ENCODE results near the gene VILL. TPM values are rescaled to one million over a fixed set of nuclear protein-coding genes. Genes with fewer than 3 reads are reported as not detected.
"Not testable (repeated sequence)": the region's sequence is repeated elsewhere in the genome, so short reads cannot be mapped to it uniquely, and the experiment has no call there.

The VILL gene
- total RNA-seq, 1 experiment from 2014 or later: 3.5 TPM

- DNase-seq (ENCODE audit: low read depth): no peak
These were observed 3.9 kb upstream of the VILL start for GRCh38 chr3:37986479-37987314.

GRCh38 chr3:37987315-37987697 is 3.3 kb upstream of the VILL start:
- DNase-seq (ENCODE audit: low read depth): no peak

- DNase-seq (ENCODE audit: low read depth): peak; percentile 10
These were observed 2.8 kb upstream of the VILL start for GRCh38 chr3:37987751-37988179.

DNA sequence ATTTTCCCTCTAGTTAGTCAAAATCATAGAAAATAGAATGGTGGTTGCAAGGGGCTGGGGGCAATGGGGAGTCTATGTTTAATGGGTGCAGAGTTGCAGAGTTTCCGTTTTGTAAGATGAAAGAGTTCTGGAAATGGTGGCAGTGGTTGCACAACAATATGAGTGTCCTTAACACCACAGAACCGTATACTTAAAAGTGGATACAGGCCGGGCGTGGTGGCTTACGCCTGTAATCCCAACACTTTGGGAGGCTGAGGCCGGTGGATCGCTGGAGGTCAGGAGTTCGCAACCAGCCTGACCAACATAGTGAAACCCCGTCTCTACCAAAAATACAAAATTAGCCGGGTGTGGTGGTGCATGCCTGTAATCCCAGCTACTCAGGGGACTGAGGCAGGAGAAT is 2.2 kb upstream of the VILL start:
- DNase-seq (ENCODE audit: low read depth): not testable (repeated sequence)

- DNase-seq (ENCODE audit: low read depth): no peak
These were observed 1.6 kb upstream of the VILL start for GRCh38 chr3:37988931-37989525.

DNA sequence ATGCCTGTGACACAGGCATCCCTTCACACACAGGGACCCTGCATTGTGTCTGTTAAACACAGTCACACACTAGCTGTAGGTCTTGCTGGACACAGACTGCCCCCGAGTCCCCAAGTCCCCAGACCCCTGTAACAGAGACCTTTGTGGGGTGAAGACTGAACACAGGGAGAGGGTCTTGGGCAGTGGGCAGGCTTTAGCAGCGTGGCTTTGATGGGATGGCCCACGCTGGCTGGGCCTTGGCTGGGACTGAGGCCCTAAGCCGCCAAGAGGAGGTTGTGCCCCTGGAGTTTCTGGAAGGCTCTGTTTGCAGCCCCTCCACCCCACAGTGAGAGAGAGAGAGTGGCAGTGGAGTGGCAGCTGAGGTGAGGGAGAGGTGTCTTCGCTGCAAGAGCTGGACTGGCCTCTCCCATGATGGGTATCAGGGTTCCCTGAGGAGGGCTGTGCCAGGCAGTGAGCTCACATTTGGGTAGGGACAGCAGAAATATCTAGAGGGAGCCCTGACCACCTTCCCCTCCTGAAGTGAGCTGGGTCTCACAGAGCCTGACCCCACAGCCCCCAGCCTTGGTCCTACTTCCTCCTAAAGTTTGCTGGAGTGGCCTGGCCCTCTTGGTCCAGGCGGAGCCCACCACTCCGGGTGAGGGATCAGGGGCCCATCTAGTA is 635 bp upstream of the VILL start:
- no peak for DNase-seq (ENCODE audit: low read depth)

DNA sequence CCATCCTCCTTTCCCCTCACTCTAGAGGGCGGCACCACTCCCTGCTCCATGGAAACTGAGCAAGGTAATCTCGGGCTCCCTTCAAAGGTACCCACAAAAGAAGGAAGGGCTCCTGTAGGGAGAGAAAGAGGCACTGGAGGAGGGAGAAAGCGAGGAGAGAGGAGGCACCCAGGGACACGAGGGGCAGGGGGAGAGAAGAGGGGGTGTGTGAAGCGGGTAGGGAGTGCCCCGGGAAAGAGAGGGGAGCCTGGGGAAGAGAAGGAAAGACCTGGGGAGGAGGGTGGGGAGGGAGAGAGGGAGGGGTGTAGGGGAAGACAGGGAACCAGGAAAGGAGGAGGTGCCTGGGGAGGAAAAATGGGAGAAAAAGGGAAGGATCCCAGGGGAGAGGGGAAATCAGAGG is 523 bp downstream of the VILL start:
- no peak for DNase-seq (ENCODE audit: low read depth)

GRCh38 chr3:37991823-37992222 is 1.2 kb downstream of the VILL start:
- no peak for DNase-seq (ENCODE audit: low read depth)

DNA sequence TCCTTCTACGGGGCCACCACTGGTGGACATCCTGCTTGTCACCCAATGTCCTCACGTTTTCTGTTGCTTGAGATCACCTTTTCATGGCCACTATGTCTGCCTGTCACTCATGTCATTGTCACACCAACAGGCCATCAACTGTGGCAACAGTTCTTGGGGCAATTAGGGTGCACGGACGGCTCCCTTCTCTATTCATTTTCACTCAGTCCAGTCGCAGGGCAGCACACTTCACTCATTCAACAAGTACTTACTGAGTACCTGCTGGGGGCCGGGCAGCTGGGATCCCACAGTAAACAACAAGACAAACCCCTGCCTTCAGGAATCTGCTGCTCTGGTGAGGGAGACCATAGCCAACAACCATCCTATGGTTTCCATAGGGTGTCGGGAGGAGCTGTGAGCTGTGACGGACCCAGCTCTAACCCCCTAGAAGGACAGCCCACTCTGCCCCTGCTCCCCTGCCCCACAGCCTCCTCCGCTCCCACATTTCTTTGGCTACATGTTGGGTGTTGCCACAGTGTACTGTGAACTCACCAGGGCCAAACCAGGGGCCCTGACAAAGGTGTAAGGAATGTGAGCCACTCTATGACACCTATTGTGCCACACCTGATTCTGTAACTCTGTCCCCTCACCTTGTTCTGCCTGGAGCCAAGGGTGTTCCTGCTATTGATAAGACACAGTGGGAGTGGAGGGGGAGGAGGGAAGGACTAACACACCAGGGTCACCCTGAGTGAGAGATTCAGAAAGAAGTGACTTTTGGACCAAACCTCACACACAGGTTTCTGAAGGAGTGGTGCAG is 1.9 kb downstream of the VILL start:
- DNase-seq (ENCODE audit: low read depth): no peak

DNA sequence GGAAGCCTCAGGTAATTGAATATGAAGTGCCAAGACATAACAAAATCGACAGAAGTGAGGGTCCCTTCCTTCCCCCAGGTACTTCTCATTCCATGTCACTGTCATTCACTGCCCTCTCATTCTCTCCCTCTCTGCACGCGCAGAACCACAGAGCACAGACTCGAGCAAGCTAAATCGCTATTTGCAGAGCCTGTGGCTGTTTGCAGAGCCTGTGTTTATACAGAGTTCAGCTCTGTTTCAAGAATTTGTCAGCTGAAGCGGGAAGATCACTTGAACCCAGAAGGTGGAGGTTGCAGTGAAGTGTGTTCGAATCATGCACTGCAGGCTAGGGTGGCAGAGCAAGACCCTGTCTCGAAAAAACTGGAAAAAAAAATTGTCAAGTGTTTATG is 2.5 kb downstream of the VILL start:
- DNase-seq (ENCODE audit: low read depth): no peak

DNA sequence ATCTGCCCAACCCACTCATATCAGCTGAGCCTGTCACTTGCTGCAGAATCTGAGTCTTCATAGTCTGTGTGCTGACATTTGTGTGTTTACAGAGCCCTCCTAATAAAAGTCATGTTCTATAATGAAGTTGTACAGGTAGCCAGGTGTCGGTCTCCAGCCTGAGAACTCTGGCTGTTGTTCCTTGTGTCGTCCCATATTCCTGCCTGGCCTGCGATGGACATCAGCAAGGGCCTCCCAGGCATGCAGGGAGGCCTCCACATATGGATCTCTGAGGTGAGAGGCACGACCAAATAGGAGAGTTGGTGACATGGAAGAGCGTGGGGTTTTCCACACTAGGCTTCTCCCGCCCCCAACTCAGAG is 2.9 kb downstream of the VILL start:
- no peak for DNase-seq (ENCODE audit: low read depth)

DNA sequence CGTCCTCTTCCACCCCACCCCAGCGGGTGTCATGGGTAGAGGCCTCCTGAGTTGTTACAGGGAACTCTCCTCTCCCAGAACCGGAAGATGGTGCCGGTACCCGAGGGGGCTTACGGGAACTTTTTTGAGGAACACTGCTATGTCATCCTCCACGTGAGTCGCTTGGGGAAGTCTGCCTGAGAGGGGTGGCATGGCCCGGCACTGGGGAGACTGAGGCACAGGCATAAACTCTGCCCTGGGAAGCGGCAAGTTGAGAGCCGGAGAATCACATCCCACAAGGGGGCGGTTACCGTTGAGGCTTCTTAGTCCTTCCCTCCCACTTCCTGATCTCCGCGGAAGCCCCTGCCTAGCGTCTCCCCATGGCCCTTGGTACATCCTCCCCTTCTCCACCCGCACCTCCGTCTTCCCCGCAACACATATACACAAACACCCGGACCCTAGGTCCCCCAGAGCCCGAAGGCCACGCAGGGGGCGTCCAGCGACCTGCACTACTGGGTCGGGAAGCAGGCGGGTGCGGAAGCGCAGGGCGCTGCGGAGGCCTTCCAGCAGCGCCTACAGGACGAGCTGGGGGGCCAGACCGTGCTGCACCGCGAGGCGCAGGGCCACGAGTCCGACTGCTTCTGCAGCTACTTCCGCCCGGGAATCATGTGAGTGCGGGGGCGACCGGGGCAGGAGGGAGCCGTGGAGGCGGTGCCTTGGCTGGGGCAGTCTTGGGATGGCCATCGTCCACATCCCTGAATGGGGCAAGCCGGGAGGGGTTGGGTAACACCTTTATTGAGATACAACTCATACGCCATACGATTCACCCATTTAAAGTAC is 3.4 kb downstream of the VILL start:
- peak; percentile 80 for DNase-seq (ENCODE audit: low read depth)

GRCh38 chr3:37994639-37994972 is 4.0 kb downstream of the VILL start:
- no peak for DNase-seq (ENCODE audit: low read depth)

- no peak for DNase-seq (ENCODE audit: low read depth)
These were observed 5.4 kb downstream of the VILL start for GRCh38 chr3:37995652-37996641.

- peak; percentile 75 for DNase-seq (ENCODE audit: low read depth)
These were observed 6.3 kb downstream of the VILL start for GRCh38 chr3:37996785-37997301.

DNA sequence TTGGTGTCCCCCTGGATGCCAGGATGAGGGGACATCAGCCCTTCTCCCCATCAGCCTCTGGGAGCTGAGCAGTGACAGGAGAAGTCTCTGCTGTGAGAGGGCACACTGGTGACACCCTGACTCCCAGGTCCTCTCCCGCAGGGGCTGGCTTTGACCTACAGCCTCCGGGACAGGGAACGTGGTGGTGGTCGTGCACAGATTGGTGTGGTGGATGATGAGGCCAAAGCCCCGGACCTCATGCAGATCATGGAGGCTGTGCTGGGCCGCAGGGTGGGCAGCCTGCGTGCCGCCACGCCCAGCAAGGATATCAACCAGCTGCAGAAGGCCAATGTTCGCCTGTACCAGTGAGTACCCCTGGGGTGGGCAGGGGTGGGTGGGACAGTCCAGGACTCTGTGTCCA is 6.8 kb downstream of the VILL start:
- DNase-seq (ENCODE audit: low read depth): no peak

DNA sequence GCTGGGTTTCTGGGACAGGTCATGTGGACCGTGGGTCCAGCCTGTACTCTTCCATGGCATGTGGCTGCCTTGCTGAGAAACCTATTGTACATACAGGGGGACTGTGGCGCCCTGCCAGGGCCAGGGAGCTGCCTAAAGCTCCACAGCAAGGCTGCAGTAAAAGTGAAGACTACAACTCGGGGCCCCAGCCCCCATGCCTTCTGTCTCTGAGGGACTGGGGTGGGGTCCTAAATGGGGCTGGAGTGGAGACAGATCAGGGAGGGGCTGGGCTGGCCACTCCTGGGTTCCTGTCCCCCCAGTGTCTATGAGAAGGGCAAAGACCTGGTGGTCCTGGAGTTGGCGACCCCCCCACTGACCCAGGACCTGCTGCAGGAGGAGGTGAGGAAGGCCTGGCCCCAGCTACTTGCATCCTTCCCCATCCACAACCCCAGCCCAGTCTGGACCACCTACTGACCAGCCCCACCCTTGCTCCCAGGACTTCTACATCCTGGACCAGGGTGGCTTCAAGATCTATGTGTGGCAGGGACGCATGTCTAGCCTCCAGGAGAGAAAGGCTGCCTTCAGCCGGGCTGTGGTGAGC is 7.3 kb downstream of the VILL start:
- DNase-seq (ENCODE audit: low read depth): no peak

GRCh38 chr3:37999836-38000235 is 9.2 kb downstream of the VILL start:
- DNase-seq (ENCODE audit: low read depth): no peak

DNA sequence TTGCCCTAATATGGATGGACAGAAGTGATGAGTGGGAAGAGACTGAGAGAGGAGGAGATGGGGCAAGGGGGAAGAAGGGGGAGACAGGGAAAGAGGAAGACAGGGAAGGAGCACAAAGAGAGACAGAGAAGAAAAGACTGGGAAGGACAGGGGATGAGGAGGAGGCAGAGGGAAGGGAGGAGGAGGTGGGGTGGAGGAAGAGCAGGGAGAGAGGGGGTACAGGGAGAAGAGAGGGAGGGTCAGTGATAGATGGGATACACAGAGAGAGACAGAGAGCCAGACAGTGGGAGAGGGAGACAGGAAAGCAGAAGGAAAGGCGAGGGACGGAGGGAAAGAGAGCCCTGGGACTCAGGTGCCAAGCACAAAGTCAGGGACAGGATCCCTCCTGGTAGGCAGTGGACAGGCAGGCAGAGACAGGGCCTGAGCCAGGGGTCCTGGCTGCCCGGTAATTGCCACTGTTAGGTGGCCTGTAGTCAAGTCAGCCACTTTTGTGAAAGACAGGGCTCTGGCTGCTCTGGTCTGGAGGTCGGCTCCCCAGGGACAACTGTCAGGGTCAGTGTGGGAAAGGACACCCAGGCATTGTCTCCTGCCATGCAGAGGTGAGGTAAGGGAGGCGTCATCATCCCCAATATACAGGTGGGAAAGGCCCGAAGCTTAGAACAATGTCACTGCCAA is 9.8 kb downstream of the VILL start:
- no peak for DNase-seq (ENCODE audit: low read depth)
